Liver (tissue), 3 donors: ENCODE results near the gene SLX9.

Source experiments
- CTCF ChIP-seq: fragments of 150-350 bp; IDR thresholded peaks from 2 replicates; pipeline ENCODE4 v1.5.1; 2017; ENCODE audit warnings: improper control_type of control experiment, low read depth, low read length; ENCODE audit not compliant: missing input control
- EGR1 ChIP-seq, 2 donors: IDR thresholded peaks; 2 replicates each; pipeline ENCODE4 v1.6.1; 2016 to 2018; ENCODE audit warnings: antibody characterized with exemption in 2 of 2, low read depth in 2 of 2
- FOXA1 ChIP-seq: IDR thresholded peaks from 2 replicates; pipeline ENCODE4 v1.6.1; 2016; ENCODE audit warnings: antibody characterized with exemption
- FOXA2 ChIP-seq: IDR thresholded peaks from 2 replicates; pipeline ENCODE4 v1.6.1; 2016; ENCODE audit warnings: antibody characterized with exemption
- GABPA ChIP-seq, 2 donors: IDR thresholded peaks in 1 of 2; conservative IDR thresholded peaks in 1 of 2; 2 replicates each; pipeline ENCODE4 v1.6.1; 2016; ENCODE audit warnings: antibody characterized with exemption in 2 of 2, mild to moderate bottlenecking in 1 of 2, moderate library complexity in 1 of 2
- RAD21 ChIP-seq, 2 donors: IDR thresholded peaks; 2 replicates each; pipeline ENCODE4 v1.6.1; 2016; ENCODE audit warnings: antibody characterized with exemption in 2 of 2, mild to moderate bottlenecking in 2 of 2
- REST ChIP-seq: IDR thresholded peaks from 2 replicates; pipeline ENCODE4 v1.6.1; 2016; ENCODE audit warnings: antibody characterized with exemption, mild to moderate bottlenecking
- SP1 ChIP-seq: IDR thresholded peaks from 2 replicates; pipeline ENCODE4 v1.6.1; 2018; ENCODE audit warnings: antibody characterized with exemption, mild to moderate bottlenecking
- TAF1 ChIP-seq: conservative IDR thresholded peaks from 2 replicates; pipeline ENCODE4 v1.6.1; 2016; ENCODE audit warnings: antibody characterized with exemption, mild to moderate bottlenecking
- YY1 ChIP-seq: IDR thresholded peaks from 2 replicates; pipeline ENCODE4 v1.6.1; 2016; ENCODE audit warnings: antibody characterized with exemption, mild to moderate bottlenecking
- TF ChIP-seq, protein P1 (sequence below): IDR thresholded peaks from 2 replicates; pipeline ENCODE4 v1.6.1; 2016; ENCODE audit warnings: antibody characterized with exemption
- TF ChIP-seq, protein P2 (sequence below): IDR thresholded peaks from 2 replicates; pipeline ENCODE4 v1.6.1; 2016; ENCODE audit warnings: antibody characterized with exemption
- donor health status: healthy.
- donor health status: healthy.

GRCh38 chr21:45019076-45019886, 79.5 kb downstream of the SLX9 start:
- no peak for TF ChIP-seq CTCF
- TF ChIP-seq RAD21 (IDR thresholded peaks at IDR 0.05), result no peak
- TF ChIP-seq, protein P1, sequence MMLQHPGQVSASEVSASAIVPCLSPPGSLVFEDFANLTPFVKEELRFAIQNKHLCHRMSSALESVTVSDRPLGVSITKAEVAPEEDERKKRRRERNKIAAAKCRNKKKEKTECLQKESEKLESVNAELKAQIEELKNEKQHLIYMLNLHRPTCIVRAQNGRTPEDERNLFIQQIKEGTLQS, result no peak
- TF ChIP-seq SP1, result no peak
- TF ChIP-seq REST, result no peak
- TF ChIP-seq, protein P2, sequence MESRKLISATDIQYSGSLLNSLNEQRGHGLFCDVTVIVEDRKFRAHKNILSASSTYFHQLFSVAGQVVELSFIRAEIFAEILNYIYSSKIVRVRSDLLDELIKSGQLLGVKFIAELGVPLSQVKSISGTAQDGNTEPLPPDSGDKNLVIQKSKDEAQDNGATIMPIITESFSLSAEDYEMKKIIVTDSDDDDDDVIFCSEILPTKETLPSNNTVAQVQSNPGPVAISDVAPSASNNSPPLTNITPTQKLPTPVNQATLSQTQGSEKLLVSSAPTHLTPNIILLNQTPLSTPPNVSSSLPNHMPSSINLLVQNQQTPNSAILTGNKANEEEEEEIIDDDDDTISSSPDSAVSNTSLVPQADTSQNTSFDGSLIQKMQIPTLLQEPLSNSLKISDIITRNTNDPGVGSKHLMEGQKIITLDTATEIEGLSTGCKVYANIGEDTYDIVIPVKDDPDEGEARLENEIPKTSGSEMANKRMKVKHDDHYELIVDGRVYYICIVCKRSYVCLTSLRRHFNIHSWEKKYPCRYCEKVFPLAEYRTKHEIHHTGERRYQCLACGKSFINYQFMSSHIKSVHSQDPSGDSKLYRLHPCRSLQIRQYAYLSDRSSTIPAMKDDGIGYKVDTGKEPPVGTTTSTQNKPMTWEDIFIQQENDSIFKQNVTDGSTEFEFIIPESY, result no peak
- no peak for TF ChIP-seq FOXA2
- no peak for TF ChIP-seq FOXA1
- TF ChIP-seq GABPA (IDR thresholded peaks at IDR 0.05 in 1 of 2, conservative IDR thresholded peaks at IDR 0.05 in 1 of 2), result no peak
- no peak for TF ChIP-seq YY1
- TF ChIP-seq TAF1, result no peak
- no peak for TF ChIP-seq EGR1 (IDR thresholded peaks at IDR 0.05; ENCODE audit: low read depth in 2 of 2)
